Brain microvascular endothelial cell (primary cell): ENCODE measurements around the gene AVP.

ENCODE experiments used
- DNase-seq: peaks from one replicate; pipeline ENCODE4 v3.0.0-alpha.2; 2020
- H3K27ac ChIP-seq: fragments of 250-450 bp; sonication (Bioruptor Pico); 2 replicates; pipeline ENCODE4 v1.5.1; 2020; ENCODE audit warnings: mild to moderate bottlenecking, moderate library complexity
- H3K27me3 ChIP-seq: fragments of 250-450 bp; sonication (Bioruptor Pico); replicated peaks from 2 replicates; pipeline ENCODE4 v1.5.1; 2020; ENCODE audit warnings: mild to moderate bottlenecking
- H3K36me3 ChIP-seq: fragments of 250-450 bp; sonication (Bioruptor Pico); replicated peaks from 2 replicates; pipeline ENCODE4 v1.5.1; 2020; ENCODE audit warnings: mild to moderate bottlenecking
- H3K4me3 ChIP-seq: 2 replicates; pipeline ENCODE4 v1.5.1; 2011; ENCODE audit warnings: low read depth, mild to moderate bottlenecking, control low read depth, low read length, moderate library complexity
- CTCF ChIP-seq: IDR thresholded peaks from 2 replicates; pipeline ENCODE4 v1.5.1; 2011; ENCODE audit warnings: low read depth, mild to moderate bottlenecking, moderate library complexity, low read length, control low read depth, inconsistent platforms; ENCODE audit errors: missing control alignments
- in situ Hi-C: cut with HindIII; loops from 2 replicates; pipeline ENCODE4 v1.10.0; 2017; ENCODE audit warnings: low sequenced_read_pairs, low pct_ligation_motif_present

Gene AVP

DNA sequence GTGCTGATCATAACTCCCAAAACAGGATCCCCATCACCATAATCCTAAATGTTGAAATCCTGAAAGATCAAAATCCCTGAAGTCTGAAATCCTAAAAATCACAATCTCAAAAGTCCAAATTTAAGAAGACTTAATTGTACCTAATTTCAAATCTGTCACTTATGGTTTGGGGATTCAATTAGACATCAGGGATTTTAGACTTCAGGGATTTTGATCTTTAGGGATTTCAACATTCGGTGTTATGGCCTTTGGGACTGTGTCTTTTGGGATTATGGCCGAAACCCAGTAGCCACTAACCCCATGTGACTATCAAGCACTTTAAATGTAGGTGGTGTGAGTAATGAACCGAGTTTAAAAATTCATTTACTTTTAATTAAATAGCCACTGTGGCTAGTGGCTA is 21.7 kb upstream of the AVP start:
- no peak for TF ChIP-seq CTCF
- peaks cover 9% of the 10 kb centered on the region for H3K36me3 ChIP-seq
- DNase-seq = no peak

DNA sequence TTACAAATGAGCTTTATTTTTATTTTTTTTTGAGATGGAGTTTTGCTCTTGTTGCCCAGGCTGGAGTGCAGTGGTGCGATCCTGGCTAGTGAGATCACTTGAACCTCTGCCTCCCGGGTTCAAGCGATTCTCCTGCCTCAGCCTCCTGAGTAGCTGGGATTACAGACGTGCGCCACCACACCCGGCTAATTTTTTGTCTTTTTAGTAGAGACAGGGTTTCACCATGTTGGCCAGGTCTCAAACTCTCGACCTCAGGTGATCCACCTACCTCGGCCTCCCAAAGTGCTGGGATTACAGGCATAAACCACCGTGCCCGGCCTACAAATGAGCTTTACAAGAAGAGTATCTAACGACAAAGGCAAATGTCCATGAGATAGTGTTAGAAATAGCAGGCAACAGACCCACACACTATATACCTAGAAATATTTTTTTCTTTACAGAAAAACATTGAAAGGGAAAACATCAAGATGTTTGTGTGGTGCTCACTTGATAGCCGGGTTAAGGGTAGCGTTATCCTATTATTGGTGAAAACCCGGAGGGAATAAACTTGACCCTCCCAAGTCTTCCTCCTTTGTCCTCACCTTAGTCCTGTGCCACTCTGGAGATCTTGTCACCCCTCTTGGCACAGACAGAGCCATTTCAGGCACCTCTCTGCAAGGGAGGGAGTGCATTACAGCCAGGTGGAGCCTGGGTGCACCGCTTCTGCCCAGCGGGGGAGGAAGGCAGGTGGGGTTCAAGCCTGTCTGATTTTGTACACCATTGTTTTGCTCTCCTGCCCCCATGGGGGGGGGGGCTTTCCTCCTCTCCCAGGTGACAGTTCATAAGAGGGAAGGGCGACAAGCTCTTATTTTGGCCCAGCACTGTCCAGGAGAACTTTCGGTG is 21.0 kb upstream of the AVP start:
- TF ChIP-seq CTCF = no peak
- H3K4me3 ChIP-seq = no peak overlapping the region
- no peak for DNase-seq
- no peak overlapping the region for H3K27ac ChIP-seq
- in situ Hi-C loops = no loop called here
- H3K36me3 ChIP-seq = peaks cover 9% of the 10 kb centered on the region
- no peaks in the 10 kb centered on the region for H3K27me3 ChIP-seq

More for the DNA sequence above, 21.7 kb upstream of the AVP start:
- Histone ChIP-seq H3K27ac (no peak overlapping the region), H3K27me3 (no peaks in the 10 kb centered on the region), H3K4me3 (no peak overlapping the region)
- in situ Hi-C loops = no loop called here

- in situ Hi-C loops = no loop called here
- Histone ChIP-seq H3K36me3 (no peaks in the 10 kb centered on the region), H3K27me3 (no peaks in the 10 kb centered on the region), H3K27ac (no peak overlapping the region), H3K4me3 (no peak overlapping the region)
- TF ChIP-seq CTCF = no peak
- no peak for DNase-seq
Observed at GRCh38 chr20:3103369-3104032, 19.0 kb upstream of the AVP start.

DNA sequence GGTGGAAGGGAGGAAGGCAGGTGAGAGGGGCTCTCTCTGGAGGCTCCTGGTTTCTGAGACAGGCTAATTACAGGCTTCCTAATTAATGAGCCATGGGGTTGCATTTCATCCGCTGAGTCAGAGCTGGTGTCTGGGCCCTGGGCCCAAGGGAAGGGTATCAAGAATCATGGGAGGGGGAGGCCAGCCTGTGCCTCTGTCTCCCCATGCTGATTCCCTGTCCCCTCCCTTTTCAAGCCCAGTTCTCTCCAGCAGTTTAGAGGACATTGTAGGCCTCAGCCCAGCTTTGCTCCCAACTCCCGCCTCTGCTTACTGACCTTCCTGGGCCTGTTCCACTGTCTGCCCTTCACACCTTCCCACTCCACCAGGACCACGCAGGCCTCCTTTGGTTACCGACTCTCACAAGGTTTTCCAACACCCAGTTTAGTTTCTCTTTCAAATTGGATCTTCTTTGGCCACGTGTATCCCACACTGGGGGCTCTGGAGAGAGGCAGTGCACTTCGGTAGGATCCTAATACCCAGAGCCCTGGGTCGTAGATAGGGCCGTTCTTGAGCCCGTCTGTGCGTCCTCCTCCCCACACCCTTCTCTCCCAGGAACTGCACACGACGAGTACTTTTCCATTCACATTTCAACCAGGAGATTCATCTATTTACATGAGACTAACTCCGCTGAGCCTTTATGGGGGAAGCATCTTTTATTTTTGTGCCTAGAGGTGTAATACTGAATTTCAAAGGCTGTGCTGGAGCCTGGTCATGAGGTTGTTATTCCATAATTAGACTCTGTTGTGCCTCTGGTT is 18.2 kb upstream of the AVP start:
- in situ Hi-C loops = no loop called here
- H3K27ac ChIP-seq = no peak overlapping the region
- TF ChIP-seq CTCF = no peak
- no peaks in the 10 kb centered on the region for H3K27me3 ChIP-seq
- H3K36me3 ChIP-seq = no peaks in the 10 kb centered on the region
- no peak overlapping the region for H3K4me3 ChIP-seq
- no peak for DNase-seq

- no peak for DNase-seq
- H3K36me3 ChIP-seq = no peaks in the 10 kb centered on the region
- in situ Hi-C loops = no loop called here
- H3K27ac ChIP-seq = no peak overlapping the region
- no peak for TF ChIP-seq CTCF
- no peaks in the 10 kb centered on the region for H3K27me3 ChIP-seq
- H3K4me3 ChIP-seq = no peak overlapping the region
Observed at GRCh38 chr20:3101737-3102574, 17.4 kb upstream of the AVP start.
